ENCODE results near the gene TANC2. TPM values are rescaled to one million over a fixed set of nuclear protein-coding genes. Genes with fewer than 3 reads are reported as not detected.

The TANC2 gene
- total RNA-seq, 4 donors from 2014 or later, result 9.7 to 22.1 (median 14.2) TPM

GRCh38 chr17:62929320-62929719, 36.7 kb upstream of the TANC2 start:
- in situ Hi-C loops (cut with MboI; ENCODE audit: low pct_ligation_motif_present in 1 of 4, low pct_unique_long_range_greater_than_20kb in 1 of 4, low sequenced_read_pairs in 3 of 4), result no loop called here
- Histone ChIP-seq H3K9me3 (no peaks in the 10 kb centered on the region), H3K4me1 (no peaks in the 10 kb centered on the region), H3K27ac (no peak overlapping the region), H3K27me3 (no peaks in the 10 kb centered on the region), H3K36me3 (no peaks in the 10 kb centered on the region), H3K4me3 (no peak overlapping the region)
- no peak for DNase-seq
- intact Hi-C loops (cut with DNase I; ENCODE audit: low total_unique reads), result no loop called here
- TF ChIP-seq CTCF (IDR thresholded peaks at IDR 0.05) (no peak), EP300 (IDR thresholded peaks at IDR 0.05; ENCODE audit: low read depth) (no peak), POLR2A (IDR thresholded peaks at IDR 0.05) (no peak), POLR2AphosphoS5 (IDR thresholded peaks at IDR 0.05) (no peak)
- 89 to 94% methylated on average over 2 of the region's 2 CpGs for WGBS, 2 donors (ENCODE audit: low coverage in 1 of 2)

GRCh38 chr17:62931101-62931500, 34.9 kb upstream of the TANC2 start:
- Histone ChIP-seq H3K4me3 (no peak overlapping the region), H3K4me1 (no peaks in the 10 kb centered on the region), H3K27me3 (peaks cover 6% of the 10 kb centered on the region), H3K36me3 (no peaks in the 10 kb centered on the region), H3K27ac (no peak overlapping the region), H3K9me3 (no peaks in the 10 kb centered on the region)
- no peak for TF ChIP-seq EP300 (IDR thresholded peaks at IDR 0.05; ENCODE audit: low read depth)
- no peak for TF ChIP-seq POLR2AphosphoS5 (IDR thresholded peaks at IDR 0.05)
- no peak for TF ChIP-seq CTCF (IDR thresholded peaks at IDR 0.05)
- TF ChIP-seq POLR2A (IDR thresholded peaks at IDR 0.05), result no peak
- no peak for DNase-seq
- intact Hi-C loops (cut with DNase I; ENCODE audit: low total_unique reads) (no loop called here), in situ Hi-C loops (cut with MboI; ENCODE audit: low pct_ligation_motif_present in 1 of 4, low pct_unique_long_range_greater_than_20kb in 1 of 4, low sequenced_read_pairs in 3 of 4) (no loop called here)
- 92 to 93% methylated on average over 1 of the region's 1 CpG for WGBS, 2 donors (ENCODE audit: low coverage in 1 of 2)

- Histone ChIP-seq H3K27me3 (peaks cover 9% of the 10 kb centered on the region), H3K36me3 (no peaks in the 10 kb centered on the region), H3K4me1 (no peaks in the 10 kb centered on the region), H3K27ac (no peak overlapping the region), H3K4me3 (no peak overlapping the region), H3K9me3 (no peaks in the 10 kb centered on the region)
- 67 to 72% methylated on average over 9 to 15 of the region's 15 CpGs for WGBS, 2 donors (ENCODE audit: low coverage in 1 of 2)
- TF ChIP-seq CTCF (IDR thresholded peaks at IDR 0.05), result no peak
- no peak for TF ChIP-seq POLR2AphosphoS5 (IDR thresholded peaks at IDR 0.05)
- no peak for TF ChIP-seq EP300 (IDR thresholded peaks at IDR 0.05; ENCODE audit: low read depth)
- TF ChIP-seq POLR2A (IDR thresholded peaks at IDR 0.05), result no peak
- intact Hi-C loops (cut with DNase I; ENCODE audit: low total_unique reads) (no loop called here), in situ Hi-C loops (cut with MboI; ENCODE audit: low pct_ligation_motif_present in 1 of 4, low pct_unique_long_range_greater_than_20kb in 1 of 4, low sequenced_read_pairs in 3 of 4) (no loop called here)
- DNase-seq, result no peak
Measured at GRCh38 chr17:62933501-62934385, 32.3 kb upstream of the TANC2 start.

- in situ Hi-C loops (cut with MboI; ENCODE audit: low pct_ligation_motif_present in 1 of 4, low pct_unique_long_range_greater_than_20kb in 1 of 4, low sequenced_read_pairs in 3 of 4), result no loop called here
- H3K27me3 ChIP-seq, result peaks cover 9% of the 10 kb centered on the region
- intact Hi-C loops (cut with DNase I; ENCODE audit: low total_unique reads), result no loop called here
- no peak for DNase-seq
- no peak overlapping the region for H3K4me3 ChIP-seq
- WGBS, 2 donors (ENCODE audit: low coverage in 1 of 2), result 67 to 97% methylated on average over 1 of the region's 1 CpG
- no peaks in the 10 kb centered on the region for H3K4me1 ChIP-seq
- TF ChIP-seq POLR2AphosphoS5 (IDR thresholded peaks at IDR 0.05) (no peak), POLR2A (IDR thresholded peaks at IDR 0.05) (no peak), CTCF (IDR thresholded peaks at IDR 0.05) (no peak), EP300 (IDR thresholded peaks at IDR 0.05; ENCODE audit: low read depth) (no peak)
- H3K36me3 ChIP-seq, result no peaks in the 10 kb centered on the region
- no peaks in the 10 kb centered on the region for H3K9me3 ChIP-seq
- no peak overlapping the region for H3K27ac ChIP-seq
Measured at GRCh38 chr17:62935098-62935497, 30.9 kb upstream of the TANC2 start.

All from transverse colon (tissue), 4 donors.